Measurements from ENCODE around the gene TNS3.

Gene TNS3

GRCh38 chr7:47347346-47347745 lies 234.6 kb downstream of the TNS3 start:
- no peak for DNase-seq (ENCODE audit: low read depth in 2 of 2)

DNA sequence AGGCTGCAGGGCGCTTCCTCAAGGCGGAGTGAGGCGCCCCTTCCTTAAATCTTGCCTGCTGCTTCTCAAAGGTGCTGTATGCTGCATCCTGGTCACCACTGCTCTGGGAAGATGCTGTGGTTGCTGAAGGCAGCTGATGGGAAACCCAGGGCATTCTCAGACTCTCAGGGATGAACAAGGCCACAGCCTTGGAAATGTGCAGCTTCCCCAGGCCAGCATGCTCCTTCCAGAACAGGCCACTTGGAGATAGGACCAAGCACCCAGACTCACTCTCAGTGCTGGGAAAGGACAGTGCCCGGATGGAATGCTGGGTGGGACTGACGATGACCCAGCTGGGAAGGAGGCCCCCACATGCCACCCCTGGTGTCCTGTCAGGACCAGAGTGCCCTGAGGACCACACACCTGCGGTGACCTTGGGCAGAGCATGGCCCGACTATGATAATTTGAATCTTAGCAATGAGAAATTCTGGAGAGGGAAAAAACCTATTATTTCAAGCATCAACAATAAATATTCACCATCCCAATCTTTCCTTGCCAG lies 235.5 kb downstream of the TNS3 start:
- no peak for DNase-seq (ENCODE audit: low read depth in 2 of 2)

DNA sequence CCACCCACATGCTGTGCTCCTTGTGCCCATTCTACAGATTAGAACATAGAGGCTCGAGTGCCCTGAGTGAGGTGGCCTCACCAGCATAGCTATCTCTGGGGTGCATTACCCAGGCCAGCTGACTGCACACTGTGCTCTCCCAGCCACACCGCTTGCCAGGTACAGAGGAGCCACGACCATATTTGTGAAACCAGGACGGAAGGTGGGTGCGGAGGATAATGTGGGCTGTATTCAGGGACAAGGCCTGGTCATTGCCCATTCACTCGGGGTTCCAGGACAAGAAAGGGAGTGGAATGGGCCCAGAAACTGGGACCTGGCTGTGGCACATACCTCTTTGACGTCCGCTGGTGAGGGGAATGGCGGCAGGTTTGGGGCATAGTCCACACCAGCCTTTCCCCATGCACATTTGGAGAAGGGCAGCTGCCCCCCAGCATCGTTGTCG lies 236.0 kb downstream of the TNS3 start:
- DNase-seq (ENCODE audit: low read depth in 2 of 2), result no peak

DNA sequence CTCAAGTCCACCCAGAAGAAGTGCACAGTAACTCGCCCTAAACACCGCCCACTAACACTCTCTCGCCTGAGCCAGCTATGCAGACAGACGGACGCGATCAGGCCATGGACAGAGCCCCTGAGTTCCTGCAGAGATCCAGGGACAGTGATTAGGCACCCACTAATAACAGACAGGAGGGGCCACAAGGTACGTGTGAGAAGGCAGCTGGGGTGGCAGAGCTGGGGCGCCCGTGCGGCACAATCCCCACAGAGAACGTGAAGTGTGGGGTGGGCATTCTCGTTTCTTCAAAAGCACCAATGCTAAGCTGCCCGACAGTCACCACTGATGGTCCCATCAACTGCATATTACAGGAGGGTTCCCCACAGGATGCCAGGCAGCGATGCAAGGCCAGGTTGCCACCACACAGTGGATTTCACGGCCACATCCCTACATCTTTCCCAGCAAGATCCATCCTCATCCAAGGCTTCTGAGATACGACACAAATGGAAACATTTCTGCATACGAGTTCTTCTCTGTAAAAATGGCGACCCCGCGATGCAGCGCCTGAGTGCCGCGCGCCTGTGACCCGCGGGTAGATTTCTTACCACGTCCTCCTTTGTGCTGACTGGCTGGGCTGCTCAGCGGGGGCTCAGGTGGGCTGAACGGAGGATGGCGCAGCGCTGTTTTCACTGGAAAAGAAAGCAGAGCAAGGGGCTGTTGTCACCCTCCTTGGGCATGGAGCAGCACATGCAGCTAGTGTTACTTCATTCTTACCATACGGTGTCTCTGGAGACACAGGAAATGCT lies 237.5 kb downstream of the TNS3 start:
- no peak for DNase-seq (ENCODE audit: low read depth in 2 of 2)

DNA sequence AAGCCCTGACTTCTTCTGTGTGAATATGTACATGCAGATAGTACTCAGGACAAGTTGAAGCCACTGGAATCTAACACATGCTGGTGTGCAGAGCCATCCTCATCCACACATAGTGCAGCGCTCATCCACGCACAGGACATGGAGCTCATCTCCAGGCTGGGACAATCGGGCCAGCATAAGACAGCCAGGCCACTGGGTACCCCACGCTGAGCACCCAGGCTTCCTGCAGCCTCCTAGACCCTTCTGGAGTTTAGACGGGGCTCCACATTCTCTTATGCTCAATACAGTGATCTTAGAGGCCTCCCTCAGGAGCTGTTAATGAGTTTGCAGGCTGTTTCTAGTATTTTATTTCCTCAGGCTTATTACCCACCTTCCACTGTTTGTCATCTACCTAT lies 238.9 kb downstream of the TNS3 start:
- no peak for DNase-seq (ENCODE audit: low read depth in 2 of 2)

- no peak for DNase-seq (ENCODE audit: low read depth in 2 of 2)
These were observed 239.4 kb downstream of the TNS3 start for GRCh38 chr7:47342296-47343060.

DNA sequence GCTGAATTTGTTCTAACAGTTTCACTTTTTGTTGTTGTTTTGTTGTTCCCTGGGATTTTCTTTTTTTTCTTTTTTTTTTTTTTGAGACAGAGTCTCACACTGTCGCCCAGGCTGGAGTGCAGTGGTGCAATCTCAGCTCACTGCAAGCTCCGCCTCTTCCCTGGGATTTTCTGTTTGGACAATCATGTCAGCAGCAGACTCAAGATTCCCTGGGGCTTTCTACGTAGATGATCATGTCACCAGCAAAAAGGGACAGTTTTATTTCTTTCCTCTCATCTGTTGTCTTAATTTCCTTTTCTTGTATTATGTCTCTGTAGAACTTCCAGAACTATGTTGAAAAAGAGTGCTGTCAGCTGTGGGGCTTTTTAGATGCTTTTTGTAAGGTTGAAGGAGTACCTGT lies 241.4 kb downstream of the TNS3 start:
- DNase-seq (ENCODE audit: low read depth in 2 of 2), result no peak

DNA sequence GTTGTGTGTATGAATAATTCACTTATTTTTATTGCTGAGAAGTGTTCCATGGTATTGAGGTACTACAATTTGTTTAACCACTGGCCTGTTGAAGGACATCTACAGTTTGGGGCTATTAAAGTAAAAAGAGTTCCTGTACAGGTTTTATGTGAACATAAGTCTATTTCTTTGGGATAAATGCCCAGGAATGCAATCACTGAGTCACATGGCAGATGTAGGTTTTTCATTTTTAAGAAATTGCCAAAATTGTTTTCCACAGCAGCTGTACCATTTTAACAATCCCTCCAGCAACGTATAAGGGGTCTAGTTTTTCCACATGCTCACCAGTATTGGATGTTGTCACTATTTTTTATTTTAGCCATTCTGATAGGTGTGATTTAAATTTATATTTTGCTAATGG lies 243.9 kb downstream of the TNS3 start:
- no peak for DNase-seq (ENCODE audit: low read depth in 2 of 2)

- DNase-seq (ENCODE audit: low read depth in 2 of 2), result no peak
These were observed 244.4 kb downstream of the TNS3 start for GRCh38 chr7:47337531-47337930.

DNA sequence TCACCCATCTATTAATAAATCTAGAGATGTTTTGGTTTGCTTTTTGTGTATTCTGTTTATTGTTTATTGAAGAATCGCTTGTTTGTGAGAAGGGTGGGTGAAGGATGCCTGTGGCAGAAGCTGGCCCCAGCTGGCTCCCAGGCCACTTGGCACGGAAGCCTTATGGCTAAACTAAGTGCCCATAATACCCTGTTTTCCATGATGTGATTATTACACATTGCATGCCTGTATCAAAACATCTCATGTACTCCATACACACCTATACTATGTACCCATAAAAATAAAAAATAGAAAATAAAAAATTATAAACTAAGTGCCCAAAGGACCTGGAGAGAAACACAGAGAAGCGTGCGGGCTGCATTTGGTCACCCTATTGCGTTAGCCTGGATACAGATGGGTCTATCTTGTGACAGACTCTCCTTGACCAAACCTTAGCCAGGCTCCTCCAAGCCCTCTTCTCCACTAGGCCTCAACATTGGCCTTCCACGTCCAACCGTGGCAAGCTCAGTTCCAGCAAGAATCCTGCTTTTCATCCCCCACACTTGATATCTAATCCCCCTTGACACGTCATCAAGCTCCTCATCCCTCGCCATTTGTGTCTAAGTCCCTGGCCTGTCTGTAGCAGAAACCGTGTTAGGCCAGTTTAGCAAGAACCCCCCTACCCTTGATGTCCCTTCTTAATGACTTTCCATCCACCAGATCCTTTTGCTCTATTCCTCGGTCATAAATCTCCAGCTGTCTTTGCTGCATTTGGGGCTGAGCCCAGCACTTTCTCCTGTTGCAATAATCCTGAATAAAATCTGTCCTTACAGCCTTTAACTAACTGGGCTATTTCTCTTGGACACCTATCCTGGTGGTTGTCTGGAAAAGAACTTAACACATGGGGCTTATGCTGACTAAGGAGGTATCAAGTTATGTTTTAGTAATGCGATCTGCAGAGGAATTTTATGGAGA lies 245.2 kb downstream of the TNS3 start:
- DNase-seq (ENCODE audit: low read depth in 2 of 2), result no peak

GRCh38 chr7:47335557-47336471 lies 246.1 kb downstream of the TNS3 start:
- no peak for DNase-seq (ENCODE audit: low read depth in 2 of 2)

GRCh38 chr7:47335071-47335470 lies 246.8 kb downstream of the TNS3 start:
- no peak for DNase-seq (ENCODE audit: low read depth in 2 of 2)

- no peak for DNase-seq (ENCODE audit: low read depth in 2 of 2)
These were observed 248.0 kb downstream of the TNS3 start for GRCh38 chr7:47333959-47334358.

DNA sequence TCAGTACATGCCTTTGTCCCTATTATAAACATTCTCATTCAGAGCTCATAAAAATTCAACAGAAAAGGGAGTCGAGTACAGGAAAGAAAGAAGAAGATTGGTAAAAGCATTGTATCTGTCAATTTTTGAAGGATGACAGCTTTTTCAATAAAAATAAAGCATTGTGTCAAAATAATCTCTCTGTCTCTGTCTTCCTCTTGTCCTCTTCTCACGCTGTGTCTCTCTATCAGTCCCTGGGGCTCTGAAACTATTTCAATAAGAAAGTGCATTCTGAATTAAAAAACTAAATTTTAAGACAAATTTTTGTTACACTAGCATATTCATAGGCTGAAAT lies 248.4 kb downstream of the TNS3 start:
- DNase-seq (ENCODE audit: low read depth in 2 of 2), result no peak

DNA sequence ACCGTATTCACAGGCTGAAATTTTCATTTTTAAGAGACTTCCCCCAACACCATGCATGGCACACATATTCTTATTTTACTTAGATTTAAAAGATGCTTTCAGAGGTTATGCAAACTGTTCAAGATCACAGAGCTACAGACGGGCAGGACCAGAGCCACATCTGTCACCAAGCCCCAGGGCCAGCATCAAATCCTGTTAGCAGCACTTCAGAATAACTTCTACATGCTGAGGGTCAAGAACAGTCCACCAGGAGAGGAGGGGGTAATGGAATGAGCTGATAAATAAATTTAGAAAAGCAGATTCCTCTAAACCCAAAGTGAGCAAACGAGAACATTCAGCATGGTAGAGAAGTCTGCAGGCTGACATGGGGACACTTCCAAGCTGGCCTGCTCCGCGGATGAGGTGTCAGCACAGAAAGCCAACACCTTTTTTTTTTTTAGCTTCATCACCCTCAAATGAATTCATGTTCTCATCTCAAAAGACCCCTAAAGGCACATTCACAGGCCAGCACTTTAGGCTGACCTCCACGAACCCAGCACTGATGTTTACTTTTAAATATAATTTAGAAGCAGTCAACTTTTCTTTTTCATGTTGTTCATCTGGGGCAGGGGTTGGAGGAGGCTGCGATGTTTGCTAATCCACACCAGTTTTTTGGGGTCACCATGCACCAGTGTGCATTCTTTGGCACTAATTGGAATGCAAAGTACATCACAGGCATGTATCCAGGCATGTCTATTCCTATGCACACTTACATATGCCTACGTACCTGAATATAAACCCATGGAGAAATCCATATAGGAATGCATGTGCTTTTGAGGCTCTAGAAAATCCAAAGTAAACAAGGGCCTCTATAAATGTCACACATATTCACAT lies 249.0 kb downstream of the TNS3 start:
- no peak for DNase-seq (ENCODE audit: low read depth in 2 of 2)

- no peak for DNase-seq (ENCODE audit: low read depth in 2 of 2)
These were observed 249.7 kb downstream of the TNS3 start for GRCh38 chr7:47332213-47332612.

GRCh38 chr7:47331179-47331565 lies 250.7 kb downstream of the TNS3 start:
- DNase-seq (ENCODE audit: low read depth in 2 of 2), result no peak

GRCh38 chr7:47330561-47331178 lies 251.2 kb downstream of the TNS3 start:
- no peak for DNase-seq (ENCODE audit: low read depth in 2 of 2)

DNA sequence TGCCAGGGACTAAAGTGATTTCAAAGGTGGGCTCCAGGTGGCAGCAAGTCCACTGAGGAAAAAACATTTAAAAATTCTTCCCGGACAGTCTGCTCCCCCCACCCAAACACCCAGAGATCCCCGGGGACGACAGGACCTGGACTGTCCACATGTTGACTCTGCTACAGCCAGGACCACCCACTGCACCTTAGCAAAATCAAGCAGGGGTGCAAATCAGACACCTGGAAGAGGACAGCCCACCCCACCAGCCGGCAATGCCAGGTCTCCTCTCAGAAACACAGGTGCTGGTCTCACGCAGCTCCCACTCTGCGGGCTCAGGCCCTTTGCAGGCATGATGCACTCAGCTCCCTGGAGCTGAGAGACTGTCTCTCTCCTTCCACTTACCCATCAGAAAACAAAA lies 251.9 kb downstream of the TNS3 start:
- DNase-seq (ENCODE audit: low read depth in 2 of 2), result no peak
